ENCODE data around the gene SYS1.

- TF ChIP-seq GLIS3 (CRISPR knock-in tag; IDR thresholded peaks at IDR 0.05) (no peak), ESRRG (CRISPR knock-in tag; IDR thresholded peaks at IDR 0.05) (no peak), RARB (CRISPR knock-in tag; IDR thresholded peaks at IDR 0.05) (no peak), PPARA (CRISPR knock-in tag; IDR thresholded peaks at IDR 0.05; ENCODE audit: borderline replicate concordance) (no peak), ZFP30 (CRISPR knock-in tag; IDR thresholded peaks at IDR 0.05) (no peak), TOX (CRISPR knock-in tag; IDR thresholded peaks at IDR 0.05; ENCODE audit: borderline replicate concordance) (no peak)
Observed at GRCh38 chr20:45354423-45355208, 8.3 kb upstream of the SYS1 start.

Measured in SK-N-SH treated with all-trans-retinoic acid at 6 μM for 48 hours (cell line).